NCI-H345 (cell line): ENCODE results near the gene FAM13B.
A peak's percentile ranks its signal among the peaks of the same experiment; 100 is the strongest.
"Not testable (repeated sequence)": the region's sequence is repeated elsewhere in the genome, so short reads cannot be mapped to it uniquely, and the experiment has no call there.

ENCODE experiments used
- DNase-seq: peaks from one replicate; lab custom pipeline; 2025; lab: John Stamatoyannopoulos, UW

FAM13B gene

GRCh38 chr5:138032572-138033385, at the start of gene FAM13B:
Gene FAM13B, minus strand, starts transcription at chr5:138033079. Its CDS starts 13,968 bp downstream, at chr5:138019111.
- peak; percentile 76 for DNase-seq

- DNase-seq: no peak
These were observed 49.2 kb upstream of the FAM13B start for GRCh38 chr5:138082033-138082432.

GRCh38 chr5:138078006-138078643, 45.2 kb upstream of the FAM13B start:
- no peak for DNase-seq

- peak; percentile 70 for DNase-seq
These were observed 44.3 kb upstream of the FAM13B start for GRCh38 chr5:138077064-138077696.

GRCh38 chr5:138070026-138070425, 37.1 kb upstream of the FAM13B start:
- not testable (repeated sequence) for DNase-seq

GRCh38 chr5:138068742-138069600, 36.1 kb upstream of the FAM13B start:
- peak; percentile 70 for DNase-seq

- no peak for DNase-seq
These were observed 35.1 kb upstream of the FAM13B start for GRCh38 chr5:138067945-138068344.

- DNase-seq: no peak
These were observed 32.2 kb upstream of the FAM13B start for GRCh38 chr5:138065102-138065501.

GRCh38 chr5:138064526-138064925, 31.6 kb upstream of the FAM13B start:
- DNase-seq: no peak

GRCh38 chr5:138054847-138055558, 22.1 kb upstream of the FAM13B start:
- DNase-seq: no peak

- DNase-seq: no peak
These were observed 21.3 kb upstream of the FAM13B start for GRCh38 chr5:138054206-138054605.

- no peak for DNase-seq
These were observed 20.7 kb upstream of the FAM13B start for GRCh38 chr5:138053554-138053953.

- DNase-seq: not testable (repeated sequence)
These were observed 19.8 kb upstream of the FAM13B start for GRCh38 chr5:138052718-138053117.

GRCh38 chr5:138051441-138052296, 18.8 kb upstream of the FAM13B start:
- DNase-seq: no peak

GRCh38 chr5:138045283-138045682, 12.4 kb upstream of the FAM13B start:
- not testable (repeated sequence) for DNase-seq

- no peak for DNase-seq
These were observed 5.9 kb upstream of the FAM13B start for GRCh38 chr5:138038826-138039225.

- DNase-seq: no peak
These were observed 5.2 kb upstream of the FAM13B start for GRCh38 chr5:138037907-138038633.

- no peak for DNase-seq
These were observed 4.4 kb upstream of the FAM13B start for GRCh38 chr5:138037271-138037670.
